H1 (cell line): ENCODE results near the gene FRMD4A. TPM values are rescaled to one million over a fixed set of nuclear protein-coding genes. Genes with fewer than 3 reads are reported as not detected.

Experiments used
- BRCA1 ChIP-seq: IDR thresholded peaks from 2 replicates; pipeline ENCODE4 v1.6.1; 2012; ENCODE audit warnings: low read depth, low read length, improper control_type of control experiment
- CHD1 ChIP-seq: IDR thresholded peaks from 2 replicates; pipeline ENCODE4 v1.6.1; 2012; ENCODE audit warnings: low read depth, low read length, improper control_type of control experiment
- MAFK ChIP-seq: IDR thresholded peaks from 2 replicates; pipeline ENCODE4 v1.6.1; 2012; ENCODE audit warnings: low read depth, mild to moderate bottlenecking, improper control_type of control experiment, low read length
- PHF8 ChIP-seq: fragments of 200-600 bp; sonication (generic); conservative IDR thresholded peaks from 2 replicates; pipeline ENCODE4 v1.7.1; 2012; ENCODE audit warnings: low read depth, mild to moderate bottlenecking, inconsistent platforms, low read length, moderate library complexity
- POLR2AphosphoS5 ChIP-seq: IDR thresholded peaks from 2 replicates; pipeline ENCODE4 v1.6.1; 2011; ENCODE audit warnings: low read depth, low read length
- RXRA ChIP-seq: IDR thresholded peaks from 2 replicates; pipeline ENCODE4 v1.6.1; 2011; ENCODE audit warnings: low read depth, mild to moderate bottlenecking, low read length, moderate library complexity; ENCODE audit not compliant: insufficient read depth
- SRF ChIP-seq: IDR thresholded peaks from 2 replicates; pipeline ENCODE4 v1.6.1; 2011; ENCODE audit warnings: mild to moderate bottlenecking, low read depth, low read length, moderate library complexity
- TAF1 ChIP-seq: IDR thresholded peaks from 2 replicates; pipeline ENCODE4 v1.6.1; 2011; ENCODE audit warnings: mild to moderate bottlenecking, low read depth, low read length
- polyA plus RNA-seq, 7 experiments: library from polyadenylated mRNA; depleted of rRNA in 3 of 7; stranded (reverse) in 5 of 7; unstranded in 2 of 7; fragments of >200 nt in 5 of 7; fragments of 200-250 nt in 2 of 7; gene quantifications; 1 replicate in 5 of 7; 2 replicates in 1 of 7; 4 replicates in 1 of 7; pipeline versions ENCODE4 v1.2.1 to v1.2.3, GENCODE V29; 2011 to 2013; ENCODE audit warnings: missing spikeins in 2 of 7, mixed read lengths in 2 of 7
- total RNA-seq: library from RNA; stranded (reverse); fragmentation: NEBNext Ultra II Directional; extraction: Animal tissue kit (Norgen Biotek cat#: 25700); gene quantifications from 2 replicates; pipeline ENCODE4 v1.2.1, GENCODE V29; 2021

The FRMD4A gene
- total and polyA plus RNA-seq, 2 of the 8 experiments (the other 6 are each of a cell fraction or from before 2014, with no cell fraction given): 38.6 to 39.6 TPM

GRCh38 chr10:13788320-13788600 lies 542.5 kb downstream of the FRMD4A start (continued):
- no peak for TF ChIP-seq SRF
- TF ChIP-seq BRCA1: no peak
- TF ChIP-seq RXRA: no peak
- TF ChIP-seq PHF8: no peak
- TF ChIP-seq POLR2AphosphoS5: no peak
- TF ChIP-seq MAFK: no peak
- no peak for TF ChIP-seq CHD1
- no peak for TF ChIP-seq TAF1
